ENCODE data around the gene SLIT3.

DNA sequence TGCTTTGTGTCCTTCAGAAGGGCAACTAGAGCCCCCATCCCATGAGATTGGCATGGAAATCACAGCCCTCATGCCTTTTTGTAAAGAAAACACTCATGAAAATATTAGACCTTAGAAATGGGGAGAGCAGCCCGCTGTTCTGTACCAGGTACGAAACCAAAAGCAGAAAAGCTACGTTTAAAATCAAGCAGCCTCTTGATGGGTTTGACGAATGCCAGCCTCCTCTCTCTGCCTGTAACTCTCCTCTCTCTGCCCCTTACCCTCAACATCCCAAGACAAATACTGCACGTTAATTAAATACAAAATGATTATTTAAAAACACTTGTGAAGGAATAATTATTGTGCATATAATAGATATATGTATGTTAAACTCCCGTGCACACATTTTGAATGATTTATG is 390.1 kb downstream of the SLIT3 start:
- TF ChIP-seq, protein P1, sequence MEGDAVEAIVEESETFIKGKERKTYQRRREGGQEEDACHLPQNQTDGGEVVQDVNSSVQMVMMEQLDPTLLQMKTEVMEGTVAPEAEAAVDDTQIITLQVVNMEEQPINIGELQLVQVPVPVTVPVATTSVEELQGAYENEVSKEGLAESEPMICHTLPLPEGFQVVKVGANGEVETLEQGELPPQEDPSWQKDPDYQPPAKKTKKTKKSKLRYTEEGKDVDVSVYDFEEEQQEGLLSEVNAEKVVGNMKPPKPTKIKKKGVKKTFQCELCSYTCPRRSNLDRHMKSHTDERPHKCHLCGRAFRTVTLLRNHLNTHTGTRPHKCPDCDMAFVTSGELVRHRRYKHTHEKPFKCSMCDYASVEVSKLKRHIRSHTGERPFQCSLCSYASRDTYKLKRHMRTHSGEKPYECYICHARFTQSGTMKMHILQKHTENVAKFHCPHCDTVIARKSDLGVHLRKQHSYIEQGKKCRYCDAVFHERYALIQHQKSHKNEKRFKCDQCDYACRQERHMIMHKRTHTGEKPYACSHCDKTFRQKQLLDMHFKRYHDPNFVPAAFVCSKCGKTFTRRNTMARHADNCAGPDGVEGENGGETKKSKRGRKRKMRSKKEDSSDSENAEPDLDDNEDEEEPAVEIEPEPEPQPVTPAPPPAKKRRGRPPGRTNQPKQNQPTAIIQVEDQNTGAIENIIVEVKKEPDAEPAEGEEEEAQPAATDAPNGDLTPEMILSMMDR (IDR thresholded peaks at IDR 0.05): no peak
- no peak for TF ChIP-seq EZH2phosphoT487 (IDR thresholded peaks at IDR 0.05)
- TF ChIP-seq EZH2 (IDR thresholded peaks at IDR 0.05): no peak
